ENCODE data around the gene KLF6. TPM values are rescaled to one million over a fixed set of nuclear protein-coding genes. Genes with fewer than 3 reads are reported as not detected.

KLF6 gene
- total and polyA plus RNA-seq, 9 of the 15 experiments (the other 6 are each of a cell fraction or from before 2014, with no cell fraction given) = 3.2 to 23.9 (median 8.0) TPM

DNA sequence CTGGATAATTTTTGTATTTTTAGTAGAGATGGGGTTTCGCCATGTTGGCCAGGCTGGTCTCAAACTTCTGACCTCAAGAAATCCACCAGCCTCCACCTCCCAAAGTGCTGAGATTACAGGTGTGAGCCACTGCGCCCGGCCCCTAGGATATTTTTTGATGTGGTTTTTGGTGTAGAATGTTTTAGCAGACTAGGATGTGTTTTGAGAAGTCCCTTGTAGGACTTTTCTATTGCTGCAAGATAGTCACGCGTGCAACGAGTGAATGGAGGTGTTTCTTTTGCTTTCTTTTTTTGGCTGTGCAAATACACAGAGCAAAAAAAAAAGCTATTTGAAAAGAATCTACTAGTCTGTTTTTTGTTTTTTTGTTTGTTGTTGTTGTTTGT lies 29.8 kb upstream of the KLF6 start:
- in situ Hi-C loops (cut with MboI) = no loop called here
- CTCF ChIA-PET (ENCODE audit: low intra/inter-chr PET ratio) = no interaction called here
- POLR2A ChIA-PET = interaction anchor here (1.6 kb wide), 1 partner anchor 29 kb away, joined by 5 read pairs; the partner anchor contains the start of gene KLF6
- TF ChIP-seq EP300 (IDR thresholded peaks at IDR 0.05; ENCODE audit: low read length) = no peak
- TF ChIP-seq CBX8 (IDR thresholded peaks at IDR 0.05; ENCODE audit: borderline replicate concordance, extremely low read depth, low read depth, low read length, poor library complexity, severe bottlenecking) = no peak
- no peak for TF ChIP-seq PML (IDR thresholded peaks at IDR 0.05; ENCODE audit: low read length)
- TF ChIP-seq ZNF311 (CRISPR knock-in tag; IDR thresholded peaks at IDR 0.05) = no peak
- no peak for TF ChIP-seq BACH1 (tag; IDR thresholded peaks at IDR 0.05)
- no peak for TF ChIP-seq ZNF57 (CRISPR knock-in tag; IDR thresholded peaks at IDR 0.05)
- TF ChIP-seq KAT2B (IDR thresholded peaks at IDR 0.05; ENCODE audit: low read depth, low read length) = no peak
- no peak for TF ChIP-seq NFIX (CRISPR knock-in tag; IDR thresholded peaks at IDR 0.05; ENCODE audit: low read depth)
- no peak for TF ChIP-seq TBL1XR1 (IDR thresholded peaks at IDR 0.05; ENCODE audit: low read length in 2 of 2)
- TF ChIP-seq YBX1 (IDR thresholded peaks at IDR 0.05) = no peak
- no peak for TF ChIP-seq AFF4 (CRISPR knock-in tag; IDR thresholded peaks at IDR 0.05)
- no peak for TF ChIP-seq E2F8 (IDR thresholded peaks at IDR 0.05; ENCODE audit: low read depth, partially characterized antibody)
- TF ChIP-seq PHF21A (IDR thresholded peaks at IDR 0.05; ENCODE audit: borderline replicate concordance, low read depth) = no peak
- no peak for TF ChIP-seq HMGXB4 (CRISPR knock-in tag; IDR thresholded peaks at IDR 0.05)
- TF ChIP-seq ZNF764 (CRISPR knock-in tag; IDR thresholded peaks at IDR 0.05; ENCODE audit: low read depth) = no peak

More for the DNA sequence above, 29.8 kb upstream of the KLF6 start:
- DNase-seq (ENCODE audit: extremely low read depth in 1 of 4, low spot score in 3 of 4) (no peak), ATAC-seq (no peak), FAIRE-seq (no peak)
- Histone ChIP-seq H3K9me1 (ENCODE audit: control insufficient read depth, insufficient read depth, low read length) (no peaks in the 10 kb centered on the region), H3K27ac (ENCODE audit: extremely low read depth, low read depth, low read length) (no peak overlapping the region), H3K9me3 (replicated peaks; ENCODE audit: control insufficient read depth, insufficient read depth, low read depth, low read length) (no peaks in the 10 kb centered on the region), H3K79me2 (ENCODE audit: control insufficient read depth, insufficient read depth, low read length) (no peaks in the 10 kb centered on the region), H3K9ac (ENCODE audit: insufficient read depth in 1 of 2, low read depth in 2 of 2, low read length in 2 of 2) (no peak overlapping the region), H3K36me3 (ENCODE audit: control insufficient read depth, insufficient read depth, low read length) (no peaks in the 10 kb centered on the region), H3K4me2 (ENCODE audit: insufficient read depth, low read length) (no peak overlapping the region), H3K4me1 (replicated peaks in 1 of 2; ENCODE audit: control insufficient read depth in 2 of 2, insufficient read depth in 2 of 2, low read length in 2 of 2) (peaks cover 9 to 27% of the 10 kb centered on the region in 2 experiments), H2AFZ (ENCODE audit: low read depth, low read length) (no peak overlapping the region), H3K27me3 (ENCODE audit: control insufficient read depth in 2 of 2, insufficient read depth in 2 of 2, low read length in 2 of 2) (no peaks in the 10 kb centered on the region), H3K4me3 (no peak overlapping the region), H4K20me1 (replicated peaks; ENCODE audit: control insufficient read depth, insufficient read depth, low read length) (no peaks in the 10 kb centered on the region)
- 92% methylated on average over 6 of the region's 6 CpGs for WGBS (ENCODE audit: insufficient coverage, low coverage, missing lambda C conversion rate)
- BruUV-seq (replicated peaks) = no TSS peak
- intact Hi-C loops (cut with micrococcal nuclease) = no loop called here

Measured in K562 (cell line).